H1 (cell line): ENCODE measurements around the gene AP5Z1. TPM values are rescaled to one million over a fixed set of nuclear protein-coding genes. Genes with fewer than 3 reads are reported as not detected.

ENCODE experiments used
- BRCA1 ChIP-seq: IDR thresholded peaks from 2 replicates; pipeline ENCODE4 v1.6.1; 2012; ENCODE audit warnings: low read depth, low read length, improper control_type of control experiment
- CTCF ChIP-seq, 3 experiments: IDR thresholded peaks; 1 replicate in 2 of 3; 2 replicates in 1 of 3; pipeline versions ENCODE4 v1.5.1 to v1.6.1; 2011; ENCODE audit warnings: low read length in 3 of 3, mild to moderate bottlenecking in 3 of 3, inconsistent platforms in 2 of 3, low read depth in 1 of 3, moderate library complexity in 1 of 3; ENCODE audit not compliant: insufficient read depth in 1 of 3; ENCODE audit errors: control extremely low read depth in 1 of 3
- GTF2F1 ChIP-seq: IDR thresholded peaks from 2 replicates; pipeline ENCODE4 v1.6.1; 2012; ENCODE audit warnings: low read depth, low read length, improper control_type of control experiment, borderline replicate concordance
- polyA plus RNA-seq, 7 experiments: library from polyadenylated mRNA; depleted of rRNA in 3 of 7; stranded (reverse) in 5 of 7; unstranded in 2 of 7; fragments of >200 nt in 5 of 7; fragments of 200-250 nt in 2 of 7; gene quantifications; 1 replicate in 5 of 7; 2 replicates in 1 of 7; 4 replicates in 1 of 7; pipeline versions ENCODE4 v1.2.1 to v1.2.3, GENCODE V29; 2011 to 2013; ENCODE audit warnings: missing spikeins in 2 of 7, mixed read lengths in 2 of 7
- total RNA-seq: library from RNA; stranded (reverse); fragmentation: NEBNext Ultra II Directional; extraction: Animal tissue kit (Norgen Biotek cat#: 25700); gene quantifications from 2 replicates; pipeline ENCODE4 v1.2.1, GENCODE V29; 2021

AP5Z1 gene
- total and polyA plus RNA-seq, 2 of the 8 experiments (the other 6 are each of a cell fraction or from before 2014, with no cell fraction given): 24.0 to 24.7 TPM

DNA sequence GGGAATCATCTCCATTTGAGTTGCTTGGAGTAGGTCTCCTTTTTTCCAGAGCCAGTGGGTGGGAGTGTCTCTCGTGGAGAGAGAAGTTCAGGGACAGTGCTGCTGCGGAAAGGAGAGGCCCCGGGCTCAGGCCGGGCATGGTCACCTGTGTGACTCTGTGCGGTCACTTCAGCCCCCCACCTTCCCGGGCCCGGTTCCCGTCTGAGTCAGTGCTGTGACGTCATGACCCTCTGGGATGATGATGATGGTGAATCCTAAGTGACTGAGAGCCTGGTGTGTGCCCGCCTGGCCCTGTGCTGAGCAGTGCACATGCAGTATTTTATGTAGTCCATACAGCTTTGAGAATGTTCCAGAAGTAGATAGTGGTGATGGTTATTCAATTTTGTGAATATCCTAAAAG is 32.6 kb upstream of the AP5Z1 start (continued):
- TF ChIP-seq GTF2F1 (no peak), CTCF (IDR thresholded peaks at IDR 0.05; ENCODE audit: control extremely low read depth in 1 of 3, insufficient read depth in 1 of 3, low read depth in 1 of 3, low read length in 3 of 3) (no peak), BRCA1 (no peak)
